Measurements from ENCODE around the gene C1QTNF9. TPM values are rescaled to one million over a fixed set of nuclear protein-coding genes. Genes with fewer than 3 reads are reported as not detected.
"Not testable (repeated sequence)": the region's sequence is repeated elsewhere in the genome, so short reads cannot be mapped to it uniquely, and the experiment has no call there.

C1QTNF9 gene
- total and polyA plus RNA-seq, 4 donors = 0.10 to 0.25 (median 0.19) TPM; not detected in 1

- no peak for TF ChIP-seq ZBTB33 (IDR thresholded peaks at IDR 0.05)
- no peak for TF ChIP-seq MAX (IDR thresholded peaks at IDR 0.05)
- TF ChIP-seq FOXA1 (IDR thresholded peaks at IDR 0.05) = no peak
- no peak for TF ChIP-seq JUND (IDR thresholded peaks at IDR 0.05)
- no peak for TF ChIP-seq HNF4A (conservative IDR thresholded peaks at IDR 0.05)
- TF ChIP-seq GABPA (IDR thresholded peaks at IDR 0.05 in 1 of 2, conservative IDR thresholded peaks at IDR 0.05 in 1 of 2) = no peak
Measured at GRCh38 chr13:24348385-24348784, 39.0 kb downstream of the C1QTNF9 start (continued).

GRCh38 chr13:24348797-24349515, 39.6 kb downstream of the C1QTNF9 start:
- peaks cover 0 to 4% (median 2%) of the 10 kb centered on the region in 4 donors for H3K4me1 ChIP-seq (ENCODE audit: control insufficient read depth in 4 of 4, insufficient read depth in 4 of 4, low read length in 3 of 4)
- no peak overlapping the region for H3K9ac ChIP-seq (ENCODE audit: low read depth in 1 of 2, low read length in 2 of 2)
- no peaks in the 10 kb centered on the region for H3K36me3 ChIP-seq (ENCODE audit: control insufficient read depth in 4 of 4, insufficient read depth in 3 of 4, low read depth in 1 of 4, low read length in 3 of 4)
- DNase-seq (ENCODE audit: low spot score) = no peak
- H3K9me3 ChIP-seq (ENCODE audit: control insufficient read depth in 4 of 4, low read length in 3 of 4) = no peaks in the 10 kb centered on the region
- WGBS = 51% methylated on average over 6 of the region's 6 CpGs
- TF ChIP-seq FOXA2 (IDR thresholded peaks at IDR 0.05) = peak; percentile 98
- no peak for TF ChIP-seq YY1 (IDR thresholded peaks at IDR 0.05)
- TF ChIP-seq ATF3 (IDR thresholded peaks at IDR 0.05) = no peak
- no peak for TF ChIP-seq TAF1 (conservative IDR thresholded peaks at IDR 0.05)
- no peak for TF ChIP-seq NR2F2 (IDR thresholded peaks at IDR 0.05)
- TF ChIP-seq ZBTB33 (IDR thresholded peaks at IDR 0.05) = no peak
- no peak for TF ChIP-seq REST (IDR thresholded peaks at IDR 0.05)
- TF ChIP-seq FOXA1 (IDR thresholded peaks at IDR 0.05) = peak; percentile 97
- TF ChIP-seq HNF4A (conservative IDR thresholded peaks at IDR 0.05) = peak; percentile 54 to 69
- no peak for TF ChIP-seq EGR1 (IDR thresholded peaks at IDR 0.05; ENCODE audit: low read depth in 2 of 2)
- no peak for TF ChIP-seq HNF4G (IDR thresholded peaks at IDR 0.05)
- no peak for TF ChIP-seq GABPA (IDR thresholded peaks at IDR 0.05 in 1 of 2, conservative IDR thresholded peaks at IDR 0.05 in 1 of 2)
- peak; percentile 60 for TF ChIP-seq SP1 (IDR thresholded peaks at IDR 0.05)
- no peaks in the 10 kb centered on the region for H3K27me3 ChIP-seq (ENCODE audit: control insufficient read depth in 4 of 4, insufficient read depth in 4 of 4, low read length in 3 of 4)
- no peak overlapping the region for H3K4me3 ChIP-seq (ENCODE audit: low read depth in 1 of 3, low read length in 3 of 3)
- H3K27ac ChIP-seq (ENCODE audit: low read depth in 1 of 2, low read length in 2 of 2) = peak overlapping the region; percentile 53 to 80

- not testable (repeated sequence) for H3K36me3 ChIP-seq (ENCODE audit: control insufficient read depth in 4 of 4, insufficient read depth in 3 of 4, low read depth in 1 of 4, low read length in 3 of 4)
Measured at GRCh38 chr13:24349778-24350664, 40.6 kb downstream of the C1QTNF9 start.

More at GRCh38 chr13:24349778-24350664, 40.6 kb downstream of the C1QTNF9 start:
- H3K9ac ChIP-seq (ENCODE audit: low read depth in 1 of 2, low read length in 2 of 2); DNase-seq (ENCODE audit: low spot score); H3K4me1 ChIP-seq (ENCODE audit: control insufficient read depth in 4 of 4, insufficient read depth in 4 of 4, low read length in 3 of 4); H3K4me3 ChIP-seq (ENCODE audit: low read depth in 1 of 3, low read length in 3 of 3); H3K9me3 ChIP-seq (ENCODE audit: control insufficient read depth in 4 of 4, low read length in 3 of 4); H3K27me3 ChIP-seq (ENCODE audit: control insufficient read depth in 4 of 4, insufficient read depth in 4 of 4, low read length in 3 of 4): not testable (repeated sequence)
- peak overlapping the region in 1 of 2 donors; percentile 80 for H3K27ac ChIP-seq (ENCODE audit: low read depth in 1 of 2, low read length in 2 of 2)
- 92% methylated on average over 3 of the region's 3 CpGs for WGBS

Measured in liver (tissue), 9 donors.